Erythroblast (primary cell): ENCODE results near the gene SLMAP.

ENCODE experiments used
- GATA1 ChIP-seq: IDR thresholded peaks from 2 replicates; pipeline ENCODE4 v1.6.1; 2011; ENCODE audit warnings: low read depth, mild to moderate bottlenecking, control low read depth, low read length, moderate library complexity
- POLR2A ChIP-seq: IDR thresholded peaks from 2 replicates; pipeline ENCODE4 v1.6.1; 2011; ENCODE audit warnings: mild to moderate bottlenecking, low read length

DNA sequence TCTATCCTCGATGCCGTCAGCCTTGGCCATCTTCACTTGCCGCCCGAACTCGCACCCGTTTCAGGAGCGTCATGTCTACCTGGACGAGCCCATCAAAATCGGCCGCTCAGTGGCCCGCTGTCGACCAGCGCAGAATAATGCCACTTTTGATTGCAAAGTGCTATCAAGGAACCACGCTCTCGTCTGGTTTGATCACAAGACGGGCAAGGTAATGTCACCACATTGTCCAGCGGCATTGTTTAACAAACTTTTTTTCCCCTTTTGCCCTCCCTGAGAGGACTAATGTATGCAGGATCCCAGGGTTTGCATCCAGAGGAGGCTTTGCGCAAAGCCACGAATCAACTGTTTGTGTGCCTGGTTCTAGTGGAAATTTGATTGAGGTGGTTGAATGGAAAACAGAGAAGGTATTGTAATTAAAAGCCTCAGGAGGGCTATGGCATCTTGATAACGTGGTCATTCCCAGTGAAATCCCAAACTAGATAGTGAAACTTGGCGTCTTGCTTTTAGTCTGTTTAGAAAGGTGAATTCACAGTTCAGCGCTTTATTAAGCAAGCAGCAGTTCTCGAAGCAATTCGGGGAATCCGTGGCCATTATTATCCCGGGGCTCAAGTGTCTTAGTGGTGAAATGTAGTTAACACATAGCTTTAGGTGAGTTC is 1.7 kb downstream of the SLMAP start:
- no peak for TF ChIP-seq POLR2A
- TF ChIP-seq GATA1, result no peak
